GM21737 (cell line): ENCODE measurements around the gene VSTM1.

Experiments used
- ATAC-seq: cut with Tn5 transposase; IDR thresholded peaks from one replicate; pipeline ENCODE4 v1.9.1; 2021; ENCODE audit warnings: mild to moderate bottlenecking, moderate library complexity; ENCODE audit not compliant: unreplicated experiment

Gene VSTM1

GRCh38 chr19:54013866-54014265, 49.8 kb downstream of the VSTM1 start:
- no peak for ATAC-seq

DNA sequence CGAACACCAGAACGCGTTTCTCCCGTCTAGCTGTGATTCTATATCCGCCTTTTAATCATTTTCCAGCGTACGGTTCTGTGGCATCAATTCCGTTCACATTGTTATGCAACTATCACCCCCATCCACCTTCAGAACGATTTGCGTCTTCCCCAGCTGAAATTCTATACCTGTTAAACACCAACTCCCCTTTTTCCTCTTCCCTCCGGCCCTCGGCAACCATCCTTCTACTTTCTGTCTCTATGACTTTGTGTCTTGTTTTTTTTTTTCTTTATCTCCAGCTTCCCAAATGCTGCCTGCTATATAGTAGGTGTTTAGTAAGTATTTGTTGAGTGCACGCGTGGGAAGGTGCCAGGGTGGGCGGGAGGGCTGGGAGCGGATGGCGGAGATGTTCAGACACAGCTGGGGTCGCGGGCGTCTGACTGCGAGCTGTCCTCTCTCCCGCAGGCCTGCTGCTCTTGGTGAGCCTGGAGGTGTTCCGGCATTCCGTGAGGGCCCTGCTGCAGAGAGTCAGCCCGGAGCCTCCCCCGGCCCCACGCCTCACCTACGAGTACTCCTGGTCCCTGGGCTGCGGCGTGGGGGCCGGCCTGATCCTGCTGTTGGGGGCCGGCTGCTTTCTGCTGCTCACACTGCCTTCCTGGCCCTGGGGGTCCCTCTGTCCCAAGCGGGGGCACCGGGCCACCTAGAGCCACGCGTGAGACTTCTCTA, 52.0 kb downstream of the VSTM1 start:
- no peak for ATAC-seq

DNA sequence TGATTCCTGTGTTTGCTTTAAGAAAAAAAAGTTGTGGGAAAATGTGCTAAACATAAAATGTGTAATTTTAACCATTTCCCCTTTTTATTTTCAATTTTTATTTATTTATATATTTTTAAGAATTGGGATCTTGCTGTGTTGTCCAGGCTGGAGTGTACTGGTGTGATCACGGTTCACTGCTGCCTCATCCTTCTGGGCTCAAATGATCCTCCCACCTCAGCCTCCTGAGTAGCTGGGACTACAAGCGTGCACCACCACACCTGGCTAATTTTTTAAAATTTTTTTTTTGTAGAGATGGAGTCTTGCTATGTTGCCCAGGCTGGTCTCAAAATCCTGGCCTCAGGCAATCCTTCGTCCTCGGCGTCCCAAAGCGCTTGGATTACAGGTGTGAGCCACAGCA, 53.2 kb downstream of the VSTM1 start:
- ATAC-seq, result no peak

DNA sequence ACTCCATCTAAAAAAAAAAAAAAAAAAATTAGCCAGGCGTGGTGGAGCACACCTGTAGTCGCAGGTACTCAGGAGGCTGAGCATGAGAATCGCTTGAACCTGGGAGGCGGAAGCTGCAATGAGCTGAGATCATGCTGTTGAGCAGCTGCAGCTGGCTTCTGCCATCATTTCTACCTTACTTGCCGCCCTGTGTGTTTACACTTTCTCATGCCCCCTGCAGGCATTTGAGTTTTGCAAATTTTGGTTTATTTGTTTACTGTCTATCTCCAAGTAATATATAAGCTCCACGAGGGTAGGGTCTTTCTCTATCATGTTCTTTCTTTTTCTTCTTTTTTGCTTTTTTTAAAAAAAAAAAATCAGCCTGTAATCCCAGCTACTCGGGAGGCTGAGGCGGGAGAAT, 54.3 kb downstream of the VSTM1 start:
- no peak for ATAC-seq

DNA sequence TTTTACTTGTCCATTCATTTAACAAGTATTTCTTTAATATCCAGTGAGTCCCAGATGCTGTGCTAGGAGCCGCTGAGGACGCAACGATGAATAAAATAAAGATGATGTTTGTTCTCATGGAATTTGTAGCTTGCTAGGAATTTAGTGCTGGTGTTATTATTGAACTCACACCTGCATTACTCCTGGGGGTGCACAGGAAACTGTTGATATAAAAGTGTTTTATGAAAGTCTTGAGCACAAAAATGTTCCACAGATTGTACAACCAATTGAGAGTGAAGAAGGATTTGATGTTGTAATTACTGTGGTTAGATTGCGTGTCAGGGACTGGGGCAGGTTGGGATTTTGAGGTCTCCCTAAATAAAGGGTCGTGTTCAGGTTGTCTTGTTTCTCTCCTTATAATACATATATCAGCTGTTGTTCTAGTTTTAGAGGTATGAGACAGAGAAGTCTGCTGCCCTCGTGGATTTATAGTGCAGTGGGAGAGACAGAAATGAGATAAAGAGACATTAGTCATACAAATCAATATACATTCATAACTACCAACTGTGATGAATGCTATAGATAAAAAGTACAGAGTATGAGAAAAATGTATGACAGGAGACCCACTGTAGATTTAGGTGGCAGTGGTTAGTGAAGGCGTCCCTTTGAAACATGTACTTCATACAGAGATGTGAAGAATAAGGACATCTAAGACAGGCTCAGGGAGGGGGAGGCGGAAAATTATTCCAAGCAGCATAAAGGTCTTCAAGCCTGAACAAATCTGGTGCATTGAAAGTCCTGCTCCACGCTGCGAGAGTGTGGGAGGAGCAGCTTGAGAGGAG, 61.0 kb downstream of the VSTM1 start:
- no peak for ATAC-seq

DNA sequence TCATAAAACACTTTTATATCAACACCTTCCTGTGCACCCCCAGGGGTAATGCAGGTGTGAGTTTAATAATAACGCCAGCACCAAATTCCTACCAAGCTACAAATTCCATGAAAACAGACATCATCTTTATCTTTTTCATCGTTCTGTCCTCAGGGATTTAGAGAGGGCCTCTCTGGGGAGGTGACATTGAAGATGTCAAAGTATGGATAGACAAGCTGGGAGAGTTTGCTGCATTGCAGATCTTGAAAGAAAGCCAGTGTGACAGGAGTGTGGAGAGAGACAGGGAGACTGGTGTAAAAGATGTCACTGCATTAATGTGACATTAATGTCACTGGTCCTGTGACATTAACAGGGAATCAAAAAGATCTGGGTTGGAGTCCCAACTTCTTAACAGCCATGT, 62.2 kb downstream of the VSTM1 start:
- ATAC-seq, result no peak

- ATAC-seq, result no peak
These were observed 64.0 kb downstream of the VSTM1 start for GRCh38 chr19:53999694-54000093.

DNA sequence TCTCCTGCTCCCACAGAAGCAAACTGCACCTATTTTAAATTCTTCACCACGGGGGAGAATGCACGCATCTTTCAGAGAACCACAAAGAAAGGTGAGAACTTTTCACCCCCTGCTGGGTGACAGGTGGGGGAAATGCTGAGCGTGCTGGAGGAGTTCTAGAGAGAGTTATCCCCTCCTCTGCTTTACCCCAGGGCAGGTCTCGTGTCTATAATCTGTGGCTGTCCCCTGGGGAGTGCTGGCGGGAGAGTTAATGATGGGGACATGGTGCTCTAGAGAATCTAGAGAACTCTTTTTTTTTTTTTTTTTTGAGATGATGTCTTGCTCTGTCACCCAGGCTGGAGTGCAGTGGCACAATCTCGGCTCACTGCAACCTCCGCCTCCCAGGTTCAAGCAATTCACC, 65.5 kb downstream of the VSTM1 start:
- no peak for ATAC-seq

- ATAC-seq, result no peak
These were observed 68.9 kb downstream of the VSTM1 start for GRCh38 chr19:53994811-53995210.

- no peak for ATAC-seq
These were observed 70.2 kb downstream of the VSTM1 start for GRCh38 chr19:53993448-53993847.

GRCh38 chr19:53992815-53993214, 70.9 kb downstream of the VSTM1 start:
- no peak for ATAC-seq

- no peak for ATAC-seq
These were observed 71.5 kb downstream of the VSTM1 start for GRCh38 chr19:53992211-53992610.

DNA sequence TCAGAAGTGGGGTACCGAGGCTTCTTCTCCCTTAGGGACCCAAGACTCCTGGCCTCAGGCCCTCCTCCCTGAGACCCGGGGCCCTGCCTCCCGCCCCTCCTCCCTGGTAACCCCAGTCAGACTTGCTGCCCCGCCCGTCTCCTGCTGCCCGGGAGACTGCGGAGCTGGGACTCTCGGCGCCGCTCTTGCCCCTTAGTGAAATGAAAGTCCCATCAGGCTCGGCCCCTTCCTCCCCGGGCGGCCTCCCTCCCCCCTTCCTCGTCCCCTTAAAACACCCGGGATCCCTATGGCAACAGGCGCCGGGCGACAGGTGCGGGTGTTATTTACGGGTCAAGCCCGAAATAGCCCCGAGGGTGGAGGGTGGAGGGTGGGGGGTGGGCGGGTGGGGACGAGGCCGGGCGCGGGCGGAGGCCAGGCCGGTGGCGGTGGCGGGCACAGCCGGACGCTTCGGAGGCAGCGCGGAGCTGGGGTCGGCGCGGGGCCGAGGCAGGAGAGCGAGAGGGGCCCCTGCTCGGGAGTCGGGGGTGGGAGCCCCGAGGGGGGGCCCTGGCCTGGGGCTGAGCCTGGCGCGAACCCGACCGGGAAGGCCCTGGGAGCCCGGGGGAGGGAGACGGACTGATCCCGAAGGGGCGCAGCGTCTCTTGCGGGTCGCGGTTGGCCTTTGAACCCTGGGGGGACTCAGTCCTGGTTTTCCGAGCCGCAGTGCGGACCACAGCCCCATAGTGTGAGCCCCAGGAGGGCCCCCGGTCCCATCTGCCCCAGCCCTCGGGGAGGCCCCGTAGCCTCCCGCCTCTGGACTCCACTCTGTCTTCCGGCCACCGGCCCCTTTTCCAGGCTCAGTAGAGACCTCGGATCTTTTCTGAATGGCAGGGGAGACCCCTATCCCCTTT, 72.2 kb downstream of the VSTM1 start, which contains the start of gene CACNG6:
Gene CACNG6, plus strand, starts transcription at position 414 of the 890 bp plus-strand sequence. CDS start 1,241 bp downstream, outside the sequence.
- ATAC-seq, result no peak
